H1 (cell line): ENCODE data around the gene FAM174B. TPM values are rescaled to one million over a fixed set of nuclear protein-coding genes. Genes with fewer than 3 reads are reported as not detected.

Experiments
- CTCF ChIA-PET: fragments of 300-600 bp; sonication (Branson Sonifier 250); formaldehyde crosslinking; loops from one replicate; lab custom pipeline; 2021; ENCODE audit not compliant: partially characterized antibody; lab: Charles Lee
- POLR2A ChIA-PET: fragments of 300-600 bp; sonication (Branson Sonifier 250); formaldehyde crosslinking; loops from one replicate; lab custom pipeline; 2021; ENCODE audit warnings: inconsistent platforms; ENCODE audit not compliant: partially characterized antibody; lab: Charles Lee
- DNase-seq, 2 experiments: peaks; one replicate each; pipeline versions ENCODE4 v3.0.0 to v3.0.0-alpha.2; 2010 to 2022; ENCODE audit warnings: low spot score in 2 of 2, low read depth in 1 of 2, mixed read lengths in 1 of 2
- FAIRE-seq: peaks from 2 replicates; lab custom pipeline; 2011; peaks lifted over from hg19 to GRCh38; lab: Jason Lieb, UNC
- H2AFZ ChIP-seq: 2 replicates; pipeline ENCODE4 v1.8.1; 2012; ENCODE audit warnings: low read length, inconsistent platforms
- H2AK5ac ChIP-seq: 2 replicates; pipeline ENCODE4 v1.6.1; 2013; ENCODE audit warnings: low read depth, low read length
- H2BK120ac ChIP-seq: replicated peaks from 2 replicates; pipeline ENCODE3; 2013; ENCODE audit warnings: low read depth, low read length, inconsistent platforms
- H2BK12ac ChIP-seq: 2 replicates; pipeline ENCODE4 v1.6.1; 2013; ENCODE audit warnings: low read depth, low read length
- H2BK15ac ChIP-seq: 2 replicates; pipeline ENCODE4 v1.6.1; 2013; ENCODE audit warnings: low read length
- H2BK20ac ChIP-seq: 2 replicates; pipeline ENCODE4 v1.6.1; 2013; ENCODE audit warnings: low read length
- H2BK5ac ChIP-seq: 2 replicates; pipeline ENCODE4 v1.6.1; 2013; ENCODE audit warnings: low read depth, low read length
- H3K14ac ChIP-seq: 2 replicates; pipeline ENCODE4 v1.6.1; 2013; ENCODE audit warnings: inconsistent platforms; ENCODE audit not compliant: insufficient read length
- H3K18ac ChIP-seq: 2 replicates; pipeline ENCODE4 v1.6.1; 2013; ENCODE audit warnings: low read length; ENCODE audit errors: extremely low read depth
- H3K23ac ChIP-seq: 2 replicates; pipeline ENCODE4 v1.6.1; 2013; ENCODE audit warnings: inconsistent platforms; ENCODE audit not compliant: insufficient read length
- H3K23me2 ChIP-seq: 2 replicates; pipeline ENCODE4 v1.6.1; 2013; ENCODE audit warnings: low read depth, low read length
- H3K27ac ChIP-seq: 2 replicates; pipeline ENCODE4 v1.6.1; 2011; ENCODE audit warnings: low read depth, low read length, inconsistent platforms
- H3K27me3 ChIP-seq, 4 experiments: replicated peaks in 1 of 4; 1 replicate in 1 of 4; 2 replicates in 3 of 4; pipeline versions ENCODE4 v1.6.1 to v1.8.1; 2011 to 2013; ENCODE audit warnings: low read length in 3 of 4, mild to moderate bottlenecking in 3 of 4, inconsistent platforms in 2 of 4, mixed read lengths in 2 of 4, moderate library complexity in 1 of 4; ENCODE audit not compliant: control insufficient read depth in 3 of 4, insufficient read depth in 3 of 4; ENCODE audit errors: extremely low read depth in 1 of 4
- H3K36me3 ChIP-seq, 4 experiments: 2 replicates each; pipeline versions ENCODE4 v1.6.1 to v1.8.1; 2011 to 2013; ENCODE audit warnings: mild to moderate bottlenecking in 4 of 4, low read length in 3 of 4, moderate library complexity in 2 of 4, control low read depth in 1 of 4, inconsistent platforms in 1 of 4; ENCODE audit not compliant: insufficient read depth in 4 of 4, control insufficient read depth in 2 of 4
- H3K4ac ChIP-seq: replicated peaks from 2 replicates; pipeline ENCODE3; 2013; ENCODE audit warnings: low read length, low read depth, mixed read lengths, inconsistent platforms; ENCODE audit not compliant: insufficient read length
- H3K4me1 ChIP-seq, 4 experiments: replicated peaks in 1 of 4; 1 replicate in 1 of 4; 2 replicates in 3 of 4; pipeline versions ENCODE4 v1.6.1 to v1.8.1; 2011 to 2013; ENCODE audit warnings: low read length in 3 of 4, inconsistent platforms in 2 of 4, mixed read lengths in 1 of 4; ENCODE audit not compliant: insufficient read depth in 4 of 4, control insufficient read depth in 3 of 4
- H3K4me2 ChIP-seq, 2 experiments: 2 replicates each; pipeline versions ENCODE4 v1.6.1 to v1.8.1; 2011 to 2013; ENCODE audit warnings: low read depth in 2 of 2, low read length in 2 of 2, control low read depth in 1 of 2, inconsistent platforms in 1 of 2, mild to moderate bottlenecking in 1 of 2; ENCODE audit not compliant: insufficient read depth in 1 of 2
- H3K4me3 ChIP-seq, 4 experiments: fragments of 200-600, 300-600 bp in 1 of 4; sonication (generic), shearing (Covaris generic), sonication (Bioruptor Twin) in 1 of 4; 2 replicates each; pipeline versions ENCODE4 v1.5.1 to v1.8.1; 2011 to 2016; ENCODE audit warnings: low read length in 4 of 4, low read depth in 3 of 4, control low read depth in 2 of 4, inconsistent platforms in 2 of 4, mild to moderate bottlenecking in 2 of 4, mixed read lengths in 1 of 4, moderate library complexity in 1 of 4; ENCODE audit not compliant: insufficient read depth in 2 of 4; ENCODE audit errors: extremely low read depth in 1 of 4
- H3K56ac ChIP-seq: replicated peaks from 2 replicates; pipeline ENCODE3; 2013; ENCODE audit warnings: low read depth, mild to moderate bottlenecking, mixed read lengths, low read length, inconsistent platforms; ENCODE audit not compliant: insufficient read length
- H3K79me1 ChIP-seq: 2 replicates; pipeline ENCODE4 v1.6.1; 2013; ENCODE audit warnings: low read depth, low read length, control low read depth
- H3K79me2 ChIP-seq, 2 experiments: 2 replicates each; pipeline versions ENCODE4 v1.6.1 to v1.8.1; 2012 to 2013; ENCODE audit warnings: low read length in 2 of 2, mild to moderate bottlenecking in 2 of 2, inconsistent platforms in 1 of 2; ENCODE audit not compliant: insufficient read depth in 2 of 2, control insufficient read depth in 1 of 2
- H3K9ac ChIP-seq, 4 experiments: replicated peaks in 1 of 4; 1 replicate in 1 of 4; 2 replicates in 3 of 4; pipeline versions ENCODE4 v1.6.1 to v1.8.1; 2011 to 2013; ENCODE audit warnings: low read depth in 3 of 4, low read length in 3 of 4, control low read depth in 2 of 4, mild to moderate bottlenecking in 2 of 4, moderate library complexity in 2 of 4, inconsistent platforms in 1 of 4; ENCODE audit errors: extremely low read depth in 1 of 4
- H3K9me3 ChIP-seq, 2 experiments: 2 replicates each; pipeline versions ENCODE4 v1.6.1 to v1.8.1; 2012 to 2013; ENCODE audit warnings: mild to moderate bottlenecking in 2 of 2, moderate library complexity in 2 of 2, control low read depth in 1 of 2, inconsistent platforms in 1 of 2, low read depth in 1 of 2, low read length in 1 of 2, mixed read lengths in 1 of 2; ENCODE audit not compliant: insufficient read depth in 2 of 2
- H4K20me1 ChIP-seq, 2 experiments: replicated peaks in 1 of 2; 2 replicates each; pipeline versions ENCODE3 to v1.8.1; 2011 to 2013; ENCODE audit warnings: inconsistent platforms in 2 of 2, low read length in 2 of 2, mild to moderate bottlenecking in 1 of 2; ENCODE audit not compliant: insufficient read depth in 2 of 2, control insufficient read depth in 1 of 2
- H4K5ac ChIP-seq: 2 replicates; pipeline ENCODE4 v1.6.1; 2013; ENCODE audit warnings: low read length, low read depth, mixed read lengths, inconsistent platforms; ENCODE audit not compliant: insufficient read length
- H4K8ac ChIP-seq: 2 replicates; pipeline ENCODE4 v1.8.0; 2013; ENCODE audit warnings: mild to moderate bottlenecking, moderate library complexity, low read length, inconsistent platforms; ENCODE audit not compliant: insufficient read depth; ENCODE audit errors: extremely low read depth
- H4K91ac ChIP-seq: replicated peaks from 2 replicates; pipeline ENCODE3; 2013; ENCODE audit warnings: low read length, mixed read lengths, inconsistent platforms; ENCODE audit not compliant: insufficient read length
- CREB1 ChIP-seq: IDR thresholded peaks from 2 replicates; pipeline ENCODE4 v1.6.1; 2012; ENCODE audit warnings: inconsistent platforms
- GABPA ChIP-seq: IDR thresholded peaks from 2 replicates; pipeline ENCODE4 v1.6.1; 2011; ENCODE audit warnings: mild to moderate bottlenecking, low read length, moderate library complexity, borderline replicate concordance; ENCODE audit not compliant: insufficient read depth
- PHF8 ChIP-seq: fragments of 200-600 bp; sonication (generic); conservative IDR thresholded peaks from 2 replicates; pipeline ENCODE4 v1.7.1; 2012; ENCODE audit warnings: low read depth, mild to moderate bottlenecking, inconsistent platforms, low read length, moderate library complexity
- POLR2AphosphoS5 ChIP-seq: IDR thresholded peaks from 2 replicates; pipeline ENCODE4 v1.6.1; 2011; ENCODE audit warnings: low read depth, low read length
- POU5F1 ChIP-seq: IDR thresholded peaks from 2 replicates; pipeline ENCODE4 v1.6.1; 2011; ENCODE audit warnings: low read depth, mild to moderate bottlenecking, low read length, moderate library complexity
- RXRA ChIP-seq: IDR thresholded peaks from 2 replicates; pipeline ENCODE4 v1.6.1; 2011; ENCODE audit warnings: low read depth, mild to moderate bottlenecking, low read length, moderate library complexity; ENCODE audit not compliant: insufficient read depth
- SRF ChIP-seq: IDR thresholded peaks from 2 replicates; pipeline ENCODE4 v1.6.1; 2011; ENCODE audit warnings: mild to moderate bottlenecking, low read depth, low read length, moderate library complexity
- SUZ12 ChIP-seq: fragments of 200-600 bp; sonication (generic); IDR thresholded peaks from 2 replicates; pipeline ENCODE4 v1.6.1; 2012; ENCODE audit warnings: mild to moderate bottlenecking, inconsistent platforms, low read length, moderate library complexity, mixed read lengths
- TCF12 ChIP-seq: IDR thresholded peaks from 2 replicates; pipeline ENCODE4 v1.6.1; 2011; ENCODE audit warnings: low read depth, mild to moderate bottlenecking, low read length
- YY1 ChIP-seq: IDR thresholded peaks from 2 replicates; pipeline ENCODE4 v1.6.1; 2011; ENCODE audit warnings: low read depth, mild to moderate bottlenecking, low read length
- ZNF274 ChIP-seq: IDR thresholded peaks from 2 replicates; pipeline ENCODE4 v1.7.0; 2012; ENCODE audit warnings: low read length, borderline replicate concordance; ENCODE audit errors: extremely low read depth
- WGBS, 2 experiments: shearing (Covaris generic) in 1 of 2; methylation state at CpG; one replicate each; pipeline versions ENCODE4 v1.1.6 to v1.1.7; 2013 to 2015; ENCODE audit warnings: low lambda C conversion rate in 2 of 2, mixed read lengths in 2 of 2, inconsistent platforms in 1 of 2, low coverage in 1 of 2, missing lambda C conversion rate in 1 of 2; ENCODE audit not compliant: insufficient replicate concordance in 2 of 2, insufficient coverage in 1 of 2, insufficient read length in 1 of 2; ENCODE audit errors: extremely low coverage in 1 of 2, missing lambda C conversion rate in 1 of 2; 5-methylcytosine and 5-hydroxymethylcytosine counted together
- polyA plus RNA-seq, 7 experiments: library from polyadenylated mRNA; depleted of rRNA in 3 of 7; stranded (reverse) in 5 of 7; unstranded in 2 of 7; fragments of >200 nt in 5 of 7; fragments of 200-250 nt in 2 of 7; gene quantifications; 1 replicate in 5 of 7; 2 replicates in 1 of 7; 4 replicates in 1 of 7; pipeline versions ENCODE4 v1.2.1 to v1.2.3, GENCODE V29; 2011 to 2013; ENCODE audit warnings: missing spikeins in 2 of 7, mixed read lengths in 2 of 7
- total RNA-seq: library from RNA; stranded (reverse); fragmentation: NEBNext Ultra II Directional; extraction: Animal tissue kit (Norgen Biotek cat#: 25700); gene quantifications from 2 replicates; pipeline ENCODE4 v1.2.1, GENCODE V29; 2021

FAM174B gene
- total and polyA plus RNA-seq, 2 of the 8 experiments (the other 6 are each of a cell fraction or from before 2014, with no cell fraction given): 9.3 to 35.2 TPM

- Histone ChIP-seq H2BK15ac (no peak overlapping the region), H2BK120ac (no peak overlapping the region), H4K20me1 (no peaks in the 10 kb centered on the region), H2AK5ac (no peak overlapping the region), H3K18ac (no peak overlapping the region), H3K4me2 (no peak overlapping the region), H3K56ac (no peak overlapping the region), H3K27me3 (no peaks in the 10 kb centered on the region), H2BK20ac (no peak overlapping the region), H2BK12ac (no peak overlapping the region), H3K79me1 (no peaks in the 10 kb centered on the region), H3K23me2 (no peaks in the 10 kb centered on the region), H4K5ac (no peak overlapping the region), H3K23ac (no peak overlapping the region), H3K79me2 (no peaks in the 10 kb centered on the region), H2AFZ (no peak overlapping the region), H3K9me3 (peaks cover 4 to 10% of the 10 kb centered on the region in 2 experiments; a peak in 1 of 4 replicates), H3K4ac (no peak overlapping the region), H4K91ac (no peak overlapping the region), H3K9ac (no peak overlapping the region), H3K14ac (no peak overlapping the region), H3K4me1 (no peaks in the 10 kb centered on the region), H4K8ac (no peak overlapping the region), H3K4me3 (no peak overlapping the region), H3K27ac (no peak overlapping the region), H2BK5ac (no peak overlapping the region), H3K36me3 (no peaks in the 10 kb centered on the region)
- CTCF ChIA-PET: interaction anchor here (0.6 kb wide), 1 partner anchor 404 kb away, joined by 5 read pairs; no protein-coding TSS in a partner anchor
- no peak for FAIRE-seq
- WGBS, 2 experiments: 94% methylated on average over 6 of the region's 6 CpGs; no CpG with 5 or more reads in 1 of the 2 experiments
- no peak for DNase-seq
- POLR2A ChIA-PET: no interaction called here
- TF ChIP-seq CREB1 (no peak), POU5F1 (no peak), SUZ12 (no peak), ZNF274 (no peak), TCF12 (no peak), RXRA (no peak), POLR2AphosphoS5 (no peak), GABPA (no peak), PHF8 (no peak), YY1 (no peak), SRF (no peak)
Measured at GRCh38 chr15:92582206-92582605, 73.4 kb downstream of the FAM174B start.
